GM12874 (cell line): Measurements from ENCODE around the gene ADCY5.

Source experiments
- CTCF ChIP-seq: IDR thresholded peaks from 2 replicates; pipeline ENCODE4 v1.5.1; 2011; ENCODE audit warnings: low read depth, mild to moderate bottlenecking, control low read depth, low read length, moderate library complexity; ENCODE audit not compliant: insufficient read depth

Gene ADCY5

DNA sequence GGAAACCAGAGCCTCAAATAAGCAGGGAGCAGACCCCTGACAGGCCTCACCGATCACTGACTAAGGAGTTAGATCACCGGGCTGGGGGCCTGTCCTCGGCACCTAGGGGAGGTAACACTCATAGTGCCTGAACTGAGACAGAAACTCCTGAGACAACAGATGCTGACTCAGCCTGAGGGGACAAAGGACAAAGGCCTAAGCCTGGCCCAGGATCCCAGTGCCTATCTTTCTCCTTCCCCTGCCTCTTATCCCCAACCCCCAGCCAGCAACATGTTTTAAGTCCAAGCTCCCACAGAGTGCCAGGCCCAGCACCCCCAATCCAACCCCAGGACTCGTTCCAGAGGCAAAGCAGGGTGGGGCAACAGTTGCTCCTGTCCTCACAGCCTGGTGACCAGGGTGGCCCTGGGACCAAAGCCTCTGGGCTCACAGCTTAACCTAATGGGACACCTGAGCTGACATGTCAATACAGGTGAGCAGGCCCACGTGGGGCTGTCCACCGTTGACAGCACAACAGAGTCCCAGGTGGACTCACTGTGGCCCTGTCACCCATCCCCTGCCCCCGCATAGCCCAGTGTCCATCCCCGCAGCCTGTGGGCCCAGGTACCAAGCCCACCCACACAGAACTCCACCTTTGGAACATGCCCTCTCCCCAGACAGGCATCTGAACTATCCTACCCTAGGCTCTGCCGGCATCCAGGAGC lies 37.4 kb downstream of the ADCY5 start:
- no peak for TF ChIP-seq CTCF

DNA sequence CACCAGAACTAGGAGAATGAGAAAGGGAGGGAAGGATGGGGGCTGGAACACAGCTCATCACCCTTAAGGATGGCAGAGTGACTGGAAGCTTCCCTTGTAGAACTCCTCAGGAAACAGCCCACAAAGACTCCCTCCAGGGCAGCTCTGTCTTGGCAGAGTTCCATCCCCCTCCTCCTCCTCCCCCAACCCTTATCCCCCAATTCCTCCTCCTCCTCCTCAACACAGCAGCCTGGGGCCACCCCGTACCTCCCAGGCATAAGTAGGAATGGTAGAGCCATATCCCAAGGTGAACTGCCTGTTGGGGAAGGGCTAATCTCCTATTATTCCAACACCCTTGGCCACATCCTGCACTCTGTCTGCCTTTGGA lies 38.8 kb downstream of the ADCY5 start:
- no peak for TF ChIP-seq CTCF

GRCh38 chr3:123409443-123410148 lies 39.3 kb downstream of the ADCY5 start:
- no peak for TF ChIP-seq CTCF

- no peak for TF ChIP-seq CTCF
These were observed 42.3 kb downstream of the ADCY5 start for GRCh38 chr3:123406598-123406997.

- no peak for TF ChIP-seq CTCF
These were observed 42.9 kb downstream of the ADCY5 start for GRCh38 chr3:123405936-123406510.

GRCh38 chr3:123405021-123405420 lies 43.9 kb downstream of the ADCY5 start:
- TF ChIP-seq CTCF: no peak

DNA sequence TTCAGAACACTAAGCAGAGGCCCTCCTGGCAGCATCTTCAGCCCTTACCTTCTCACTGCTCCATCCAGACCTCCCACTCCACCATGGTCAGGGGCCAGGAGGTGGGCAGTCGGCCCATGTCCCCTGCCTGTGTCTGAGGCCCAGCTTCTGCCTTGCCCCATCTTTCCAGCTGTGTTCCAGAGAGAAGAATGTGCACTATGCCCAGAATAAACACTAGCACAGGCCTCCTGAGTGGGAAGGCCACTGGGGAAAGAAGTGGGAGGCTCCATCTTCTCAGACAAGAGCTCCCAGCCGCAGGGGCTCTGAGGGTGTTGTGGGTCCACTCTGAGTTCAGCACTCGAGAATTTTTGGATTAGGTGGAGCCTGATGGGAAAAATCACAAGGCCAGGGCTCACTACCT lies 44.5 kb downstream of the ADCY5 start:
- no peak for TF ChIP-seq CTCF
